GM21786 (cell line): ENCODE results near the gene MCM3AP.
A peak's percentile ranks its signal among the peaks of the same experiment; 100 is the strongest.

Experiments used
- ATAC-seq: cut with Tn5 transposase; IDR thresholded peaks from one replicate; pipeline ENCODE4 v1.9.1; 2021; ENCODE audit not compliant: unreplicated experiment

Gene MCM3AP

GRCh38 chr21:46274797-46275390, 10.5 kb downstream of the MCM3AP start:
- ATAC-seq: no peak

- no peak for ATAC-seq
These were observed 12.1 kb downstream of the MCM3AP start for GRCh38 chr21:46273341-46273740.

GRCh38 chr21:46269466-46269865, 15.9 kb downstream of the MCM3AP start:
- no peak for ATAC-seq

GRCh38 chr21:46268371-46268770, 17.0 kb downstream of the MCM3AP start:
- ATAC-seq: no peak

GRCh38 chr21:46266946-46267345, 18.5 kb downstream of the MCM3AP start:
- no peak for ATAC-seq

GRCh38 chr21:46265736-46266525, 19.5 kb downstream of the MCM3AP start:
- ATAC-seq: no peak

- ATAC-seq: no peak
These were observed 20.7 kb downstream of the MCM3AP start for GRCh38 chr21:46264690-46265144.

GRCh38 chr21:46264046-46264689, 21.2 kb downstream of the MCM3AP start:
- no peak for ATAC-seq

GRCh38 chr21:46256501-46256994, 28.9 kb downstream of the MCM3AP start:
- no peak for ATAC-seq

- ATAC-seq: no peak
These were observed 29.6 kb downstream of the MCM3AP start for GRCh38 chr21:46255758-46256337.

- ATAC-seq: no peak
These were observed 30.2 kb downstream of the MCM3AP start for GRCh38 chr21:46255166-46255565.

GRCh38 chr21:46254208-46254975, 31.0 kb downstream of the MCM3AP start:
- peak; percentile 55 for ATAC-seq

GRCh38 chr21:46253610-46254124, 31.7 kb downstream of the MCM3AP start:
- peak; percentile 42 for ATAC-seq

GRCh38 chr21:46252840-46253239, 32.6 kb downstream of the MCM3AP start:
- ATAC-seq: no peak

GRCh38 chr21:46250146-46250725, 35.2 kb downstream of the MCM3AP start:
- no peak for ATAC-seq

- ATAC-seq: no peak
These were observed 36.6 kb downstream of the MCM3AP start for GRCh38 chr21:46248827-46249226.

GRCh38 chr21:46248422-46248782, 37.0 kb downstream of the MCM3AP start:
- no peak for ATAC-seq

GRCh38 chr21:46247699-46248421, 37.6 kb downstream of the MCM3AP start:
- ATAC-seq: no peak

- ATAC-seq: no peak
These were observed 39.1 kb downstream of the MCM3AP start for GRCh38 chr21:46246345-46246744.
